IPS DF 4.7 (cell line): ENCODE measurements around the gene CREB3L4.

Experiments used
- DNase-seq: peaks from one replicate; pipeline ENCODE4 v3.0.0-alpha.2; 2013; ENCODE audit warnings: low spot score; ENCODE audit errors: extremely low read depth

CREB3L4 gene

GRCh38 chr1:153967107-153967999, at the start of gene CREB3L4:
Gene CREB3L4 (plus strand): TSS chr1:153967902. CDS start chr1:153968526, 624 bp downstream.
- DNase-seq, result peak; percentile 99

DNA sequence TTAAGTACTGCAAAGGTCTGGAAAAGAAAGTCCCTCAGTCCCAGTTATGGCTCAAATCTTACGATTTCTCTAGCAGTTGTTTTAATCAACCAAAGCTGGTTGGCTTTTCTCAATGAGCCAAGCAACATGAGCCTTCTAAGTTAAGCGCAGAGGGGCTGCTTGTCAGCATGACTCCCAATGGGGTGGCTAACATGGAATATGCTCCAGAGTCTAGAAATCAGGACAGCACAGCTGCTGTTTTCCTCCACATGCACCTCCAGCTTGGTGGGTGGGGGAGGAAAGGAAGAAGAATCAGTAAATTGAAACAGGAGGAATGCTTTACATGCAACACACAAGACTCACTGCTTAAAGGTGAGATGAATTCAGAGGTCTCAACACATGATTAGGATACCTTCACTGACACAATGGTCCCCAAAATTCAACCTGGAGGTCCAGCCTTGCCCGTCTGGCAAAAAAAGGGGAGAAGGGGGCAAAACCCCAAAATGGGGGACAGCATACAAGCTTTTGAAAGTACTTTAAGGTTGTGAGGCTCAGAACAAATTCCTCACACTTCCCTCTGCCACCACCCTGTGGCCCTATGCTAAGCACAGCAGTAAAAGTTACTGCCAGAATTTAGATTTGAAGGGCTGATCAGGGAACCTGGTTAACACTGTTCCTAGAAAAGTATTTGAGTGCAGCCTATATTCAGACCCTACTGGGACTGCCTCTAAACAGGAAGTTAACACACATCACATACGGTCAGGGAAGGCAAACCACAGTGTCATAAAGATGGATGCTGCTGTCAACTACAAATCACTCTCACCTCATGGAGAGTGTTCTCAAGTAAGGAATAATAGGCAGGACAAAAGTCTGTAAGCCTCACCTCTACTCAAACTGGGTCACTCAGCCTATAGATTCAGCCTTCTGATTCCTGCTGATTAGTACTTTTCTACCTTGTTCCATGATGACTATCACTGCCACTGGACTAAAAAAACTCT, 47.5 kb upstream of the CREB3L4 start:
- DNase-seq, result no peak

DNA sequence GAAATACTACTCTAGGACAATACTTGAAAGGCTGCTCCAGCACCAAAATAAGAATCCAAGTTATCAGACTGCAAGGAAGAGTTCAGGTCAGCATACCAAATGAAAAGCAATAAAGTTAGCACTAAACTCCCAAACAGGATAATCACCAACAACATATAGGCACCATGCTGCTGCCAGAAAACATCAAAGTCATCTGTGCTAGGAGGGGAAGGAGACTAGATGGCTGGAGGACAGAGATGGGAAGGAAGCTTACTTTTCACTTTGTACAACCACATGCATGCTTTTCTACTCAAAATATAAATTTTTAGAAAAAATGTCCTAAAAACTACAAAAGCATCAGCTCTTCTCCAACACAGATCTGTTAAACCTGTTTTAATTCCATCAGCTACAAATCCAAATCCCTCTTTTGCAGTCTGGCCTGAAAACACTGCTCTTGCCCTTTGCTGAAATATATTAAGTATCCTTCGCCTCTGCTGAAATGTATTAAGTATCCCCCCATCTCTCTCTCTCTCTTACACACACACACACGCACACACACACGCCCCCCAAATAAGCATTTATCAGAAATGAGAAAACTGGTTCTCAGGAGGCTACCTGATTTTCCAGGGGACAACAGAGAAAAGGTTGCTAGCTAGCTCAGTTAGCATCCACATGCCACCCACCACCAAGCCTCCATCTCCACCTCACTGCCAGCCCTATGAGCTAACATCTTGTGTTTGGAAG, 46.5 kb upstream of the CREB3L4 start:
- DNase-seq, result no peak

DNA sequence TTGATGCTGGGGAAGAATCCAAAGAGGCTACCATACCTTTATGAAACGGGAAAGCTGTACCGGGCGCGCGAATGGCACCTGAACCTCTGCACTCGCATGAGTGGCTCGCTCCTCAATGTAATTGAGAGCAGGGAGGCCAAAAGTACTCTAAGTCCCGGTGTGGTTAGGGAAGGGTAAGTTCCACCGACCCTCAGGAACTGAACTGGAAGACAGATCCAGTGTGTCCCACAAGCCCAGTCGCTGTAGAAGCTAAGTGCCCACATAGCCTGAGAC, 46.0 kb upstream of the CREB3L4 start:
- no peak for DNase-seq

GRCh38 chr1:153922076-153922971, 45.4 kb upstream of the CREB3L4 start:
- DNase-seq, result no peak

DNA sequence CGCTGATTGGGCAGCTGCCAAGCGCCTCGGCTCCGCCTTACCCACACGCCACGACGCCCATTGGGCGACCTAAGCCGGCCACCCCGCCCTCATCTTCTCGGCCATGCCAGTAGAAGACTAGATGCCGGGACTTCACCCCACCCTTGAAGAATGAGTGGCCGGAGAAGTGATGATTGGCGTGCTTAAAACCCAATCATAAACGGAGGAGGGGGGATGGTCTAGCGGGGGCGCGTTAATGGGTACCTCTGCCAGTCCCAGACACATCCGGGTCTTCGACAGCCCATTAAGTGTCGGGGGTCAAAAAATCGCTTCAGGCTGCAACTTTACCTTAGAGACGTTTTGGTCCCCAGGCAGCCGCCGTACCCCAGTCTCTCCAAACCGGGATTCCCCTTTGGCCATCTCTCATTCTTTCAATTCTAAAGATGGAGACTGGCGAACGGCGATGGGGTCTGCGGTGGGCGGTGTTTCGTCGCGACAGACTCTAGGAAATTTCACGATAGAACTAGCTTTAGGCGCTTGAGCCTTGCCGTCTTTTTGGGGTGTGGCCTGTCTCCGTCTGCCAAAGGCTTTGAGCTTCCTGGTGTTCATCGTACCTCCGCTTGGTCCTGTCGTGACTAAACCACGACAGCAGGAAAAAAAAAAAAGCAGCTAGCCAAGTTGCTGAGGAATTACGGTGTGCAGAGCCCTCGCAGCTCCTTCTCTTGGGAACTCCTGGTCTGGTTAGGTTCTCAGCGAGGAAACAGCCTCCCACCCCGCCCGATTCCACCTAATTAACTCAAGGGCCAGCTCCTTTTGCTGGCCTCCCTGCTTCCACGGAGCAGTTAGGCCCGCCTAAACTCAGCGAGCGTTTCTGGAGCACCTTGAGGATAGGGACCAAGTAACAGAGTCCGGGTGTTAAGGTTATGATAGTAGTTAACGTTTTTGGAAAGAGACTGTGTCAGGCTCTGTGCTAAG, 44.5 kb upstream of the CREB3L4 start, which contains the start of gene GATAD2B:
Gene GATAD2B (minus strand): TSS at position 1 of the 954 bp plus-strand sequence. CDS start 94,625 bp downstream, outside the sequence.
- peak; percentile 99 for DNase-seq

DNA sequence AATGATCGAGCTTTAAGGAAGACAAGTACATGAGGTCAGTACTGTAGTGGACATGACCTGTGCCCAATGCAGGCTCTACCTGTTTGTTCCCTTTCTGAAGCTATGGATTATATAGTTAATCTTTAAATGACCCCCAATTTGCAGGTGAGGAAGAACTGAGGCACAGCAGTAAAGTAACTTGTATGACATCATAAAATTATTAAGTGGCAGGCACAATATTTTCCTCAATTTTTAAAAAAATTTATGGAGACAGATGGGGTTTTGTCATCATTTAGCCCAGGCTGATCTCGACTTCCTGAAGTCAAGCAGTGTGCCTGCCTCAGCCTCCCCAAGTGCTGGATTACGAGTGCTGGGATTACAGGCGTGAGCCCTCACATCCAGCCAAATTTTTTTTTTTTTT, 41.3 kb upstream of the CREB3L4 start:
- no peak for DNase-seq

- no peak for DNase-seq
These were observed 39.5 kb upstream of the CREB3L4 start for GRCh38 chr1:153928245-153928644.

DNA sequence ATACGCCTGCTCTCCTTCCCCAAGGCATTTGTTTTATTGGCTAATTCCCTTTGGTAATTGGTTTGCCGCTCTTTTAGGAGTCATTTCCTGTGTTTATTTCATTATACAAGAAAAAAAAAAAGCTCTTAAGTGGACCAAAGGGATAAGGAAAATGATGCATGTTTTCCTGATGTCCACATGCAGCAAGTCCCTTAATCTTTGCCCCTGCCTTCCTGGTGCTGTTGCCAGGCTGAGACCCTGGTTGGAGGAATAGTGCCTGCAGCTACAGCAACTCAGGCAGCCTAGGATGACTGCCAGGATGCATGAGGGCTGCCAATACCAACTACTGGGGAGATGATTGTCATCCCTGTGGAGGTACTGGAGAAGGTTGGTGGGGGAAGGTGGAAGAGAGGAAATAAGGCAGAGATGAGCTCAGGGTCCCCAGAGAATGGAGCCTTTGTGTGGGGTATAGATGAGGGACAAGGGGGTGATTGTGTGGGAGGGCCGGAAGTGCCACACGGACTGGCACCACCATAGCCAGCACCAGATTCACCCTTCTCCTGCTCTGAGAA, 38.8 kb upstream of the CREB3L4 start:
- DNase-seq, result no peak

- no peak for DNase-seq
These were observed 38.3 kb upstream of the CREB3L4 start for GRCh38 chr1:153929426-153929825.

GRCh38 chr1:153929981-153930948, 37.4 kb upstream of the CREB3L4 start:
- no peak for DNase-seq

- no peak for DNase-seq
These were observed 35.3 kb upstream of the CREB3L4 start for GRCh38 chr1:153932156-153933131.

GRCh38 chr1:153933430-153933829, 34.3 kb upstream of the CREB3L4 start:
- DNase-seq, result no peak

DNA sequence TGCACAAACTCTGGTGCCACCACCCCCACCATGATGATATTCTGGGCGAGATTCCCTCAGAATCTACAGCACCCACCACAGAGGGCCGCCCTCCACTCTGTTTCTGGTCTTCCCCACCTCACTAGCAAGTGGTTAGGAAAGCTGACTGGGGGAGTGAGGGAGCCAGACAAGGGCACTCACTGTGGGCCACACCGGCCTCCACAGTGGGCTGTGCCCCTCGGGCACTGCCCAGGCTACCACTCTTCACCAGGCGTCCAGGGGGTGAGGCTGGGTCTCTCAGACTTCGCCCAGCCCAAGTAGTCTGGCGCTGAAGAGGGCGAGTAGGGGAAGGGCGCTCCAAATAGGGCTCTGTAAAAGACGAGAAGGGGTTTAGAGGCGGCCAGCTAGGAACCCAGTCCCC, 33.7 kb upstream of the CREB3L4 start:
- DNase-seq, result no peak

GRCh38 chr1:153934746-153935145, 33.0 kb upstream of the CREB3L4 start:
- DNase-seq, result no peak

DNA sequence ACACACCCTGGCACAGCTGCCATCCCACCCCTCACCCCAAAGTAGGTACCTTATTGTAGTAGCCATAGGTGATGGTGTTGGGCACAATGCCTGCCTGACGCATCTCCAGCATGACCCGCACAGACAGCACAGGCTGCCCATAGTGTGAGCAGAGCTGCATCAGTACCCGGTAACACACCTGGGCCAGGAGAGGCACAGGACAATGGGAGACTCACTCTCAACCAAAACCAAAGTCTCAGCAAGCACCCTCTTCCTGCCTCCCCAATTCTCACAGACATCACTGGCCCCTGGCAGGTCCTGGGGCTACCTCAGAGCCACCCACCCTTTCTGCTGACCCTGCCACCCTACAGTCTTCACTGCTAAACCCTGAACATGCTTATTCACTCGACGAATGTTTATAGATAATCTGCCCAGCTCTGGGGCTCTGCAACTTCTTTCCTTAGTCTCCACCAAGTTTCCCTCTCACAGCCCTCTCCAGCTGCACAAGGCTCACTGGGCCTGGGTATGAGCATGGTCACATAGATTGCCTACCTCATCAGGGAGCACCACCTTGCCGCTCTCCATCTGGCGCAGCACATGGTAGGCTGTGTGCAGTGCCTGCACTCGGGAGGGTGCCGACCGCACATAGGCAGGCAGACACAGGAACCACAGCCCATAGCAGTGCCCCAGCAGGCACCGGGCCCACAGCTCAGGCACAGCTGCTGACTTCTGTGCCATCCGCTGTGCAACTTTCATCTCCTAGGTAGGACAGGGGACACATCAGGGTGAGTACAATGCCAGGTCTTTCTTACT, 31.5 kb upstream of the CREB3L4 start:
- no peak for DNase-seq
